ENCODE measurements around the gene PABPN1L.

The PABPN1L gene, protein sequence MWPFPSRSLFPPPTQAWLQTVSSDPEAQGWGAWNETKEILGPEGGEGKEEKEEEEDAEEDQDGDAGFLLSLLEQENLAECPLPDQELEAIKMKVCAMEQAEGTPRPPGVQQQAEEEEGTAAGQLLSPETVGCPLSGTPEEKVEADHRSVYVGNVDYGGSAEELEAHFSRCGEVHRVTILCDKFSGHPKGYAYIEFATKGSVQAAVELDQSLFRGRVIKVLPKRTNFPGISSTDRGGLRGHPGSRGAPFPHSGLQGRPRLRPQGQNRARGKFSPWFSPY

DNA sequence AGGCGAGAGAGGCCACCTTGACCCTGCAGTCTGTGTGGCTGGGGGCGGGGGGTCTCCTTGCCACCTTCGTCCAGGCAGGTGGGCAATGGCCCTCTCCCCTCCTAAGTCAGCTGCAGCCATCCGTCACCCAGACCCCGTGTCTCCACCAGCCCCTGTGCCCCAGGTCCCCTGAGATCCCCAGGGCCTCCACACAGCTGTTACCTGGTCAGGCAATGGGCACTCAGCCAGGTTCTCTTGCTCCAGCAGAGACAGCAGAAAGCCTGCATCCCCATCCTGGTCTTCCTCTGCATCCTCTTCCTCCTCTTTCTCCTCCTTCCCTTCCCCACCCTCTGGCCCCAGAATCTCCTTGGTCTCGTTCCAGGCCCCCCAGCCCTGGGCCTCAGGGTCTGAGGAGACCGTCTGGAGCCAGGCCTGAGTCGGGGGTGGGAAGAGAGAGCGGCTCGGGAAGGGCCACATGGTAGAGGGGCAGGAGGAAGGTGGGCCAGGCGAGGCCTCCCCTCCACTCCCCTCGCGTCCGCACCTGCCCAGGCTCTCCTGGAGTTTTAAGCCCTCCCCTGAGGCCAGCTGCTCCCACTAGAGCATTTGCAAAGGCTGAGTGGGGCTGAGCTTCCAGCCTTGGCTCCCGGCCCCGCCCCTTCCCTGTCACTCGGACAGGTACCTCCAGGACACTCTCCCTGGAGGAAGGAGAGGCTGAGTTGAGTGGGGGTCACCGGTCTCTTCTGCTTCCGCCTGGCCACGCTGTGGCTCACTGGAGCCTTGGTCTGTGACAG lies at the start of gene PABPN1L:
TSS of gene PABPN1L (minus strand) at position 510 of the 770 bp plus-strand sequence. CDS start at position 456, 54 bp downstream.
- no peak for DNase-seq (ENCODE audit: low read depth)

DNA sequence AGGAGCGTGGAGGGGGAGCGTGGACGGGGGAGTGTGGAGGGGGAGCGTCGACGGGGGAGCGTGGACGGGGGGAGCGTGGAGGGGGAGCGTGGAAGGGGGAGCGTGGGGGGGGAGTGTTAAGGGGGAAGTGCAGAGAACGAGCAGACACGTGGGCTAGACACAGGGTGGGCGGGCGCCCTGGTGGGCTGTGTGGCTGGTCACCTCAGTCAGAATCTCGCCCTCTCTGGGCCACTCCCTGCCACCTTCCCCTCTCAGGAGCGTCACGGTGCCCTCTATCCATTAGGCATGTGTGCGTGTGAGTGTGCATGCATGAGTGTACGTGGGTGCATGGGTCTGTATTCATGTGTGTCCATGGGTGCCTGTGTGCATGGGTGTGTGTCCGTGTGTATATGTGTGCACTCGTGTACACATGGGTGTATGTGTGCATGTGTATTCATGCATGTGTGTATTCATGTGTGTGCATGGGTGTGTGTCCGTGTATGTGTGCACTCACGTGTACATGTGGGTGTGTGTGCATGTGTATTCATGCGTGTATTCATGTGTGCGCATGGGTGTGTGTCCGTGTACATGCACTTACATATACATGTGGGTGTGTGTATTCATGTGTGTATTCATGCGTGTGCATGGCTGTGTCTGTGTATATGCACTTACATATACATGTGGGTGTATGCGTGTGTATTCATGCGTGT lies 49.3 kb upstream of the PABPN1L start:
- DNase-seq (ENCODE audit: low read depth), result no peak

DNA sequence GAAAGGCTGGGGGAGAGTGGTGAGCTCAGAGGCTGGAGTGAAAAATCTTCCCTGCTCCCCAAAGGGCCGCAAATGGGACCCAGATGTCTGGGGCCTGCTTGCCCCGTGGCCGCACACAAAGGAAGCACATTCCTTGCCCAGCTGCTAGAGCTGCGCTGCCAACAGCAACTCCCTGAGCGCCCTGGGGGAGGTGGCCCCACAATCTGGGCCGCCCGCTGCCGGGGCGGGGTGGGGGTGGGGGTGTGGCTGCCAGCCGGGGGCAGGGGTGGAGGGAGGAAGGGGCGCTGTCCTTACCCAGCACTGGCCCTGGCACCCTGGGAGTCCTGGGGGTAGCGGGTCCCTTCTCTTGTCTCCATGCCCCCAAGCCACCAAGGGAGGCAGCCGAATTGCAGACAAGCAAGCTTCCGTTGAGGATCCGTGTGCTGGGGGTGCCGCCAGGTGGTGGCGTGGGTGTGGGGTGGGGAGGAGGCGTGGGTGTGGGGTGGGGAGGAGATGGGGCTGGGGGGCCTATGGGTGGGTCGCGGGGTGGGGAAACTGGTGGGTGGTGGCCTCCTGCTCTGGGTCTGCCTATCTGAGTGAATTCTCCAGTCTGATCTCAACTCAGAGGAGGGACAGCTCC lies 48.4 kb upstream of the PABPN1L start:
- no peak for DNase-seq (ENCODE audit: low read depth)

DNA sequence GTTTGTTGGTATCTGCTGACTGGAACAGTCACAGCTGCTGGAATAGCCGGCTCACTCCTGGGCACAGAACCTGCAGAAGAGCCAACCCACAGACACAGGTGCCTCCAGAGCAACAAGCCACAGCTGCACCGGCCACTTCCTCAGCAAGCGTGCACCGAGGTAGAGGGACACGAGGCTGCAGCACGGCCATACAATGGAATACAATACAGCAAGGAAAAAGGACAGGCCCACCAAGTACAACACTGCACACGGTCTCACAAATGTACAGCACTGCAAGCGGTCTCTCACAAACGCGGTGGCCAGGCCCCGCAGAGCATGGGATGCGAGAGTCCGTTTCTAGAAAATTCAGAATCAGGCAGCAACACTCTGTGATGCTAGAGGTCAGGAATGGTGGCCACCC lies 47.4 kb upstream of the PABPN1L start:
- DNase-seq (ENCODE audit: low read depth), result no peak

DNA sequence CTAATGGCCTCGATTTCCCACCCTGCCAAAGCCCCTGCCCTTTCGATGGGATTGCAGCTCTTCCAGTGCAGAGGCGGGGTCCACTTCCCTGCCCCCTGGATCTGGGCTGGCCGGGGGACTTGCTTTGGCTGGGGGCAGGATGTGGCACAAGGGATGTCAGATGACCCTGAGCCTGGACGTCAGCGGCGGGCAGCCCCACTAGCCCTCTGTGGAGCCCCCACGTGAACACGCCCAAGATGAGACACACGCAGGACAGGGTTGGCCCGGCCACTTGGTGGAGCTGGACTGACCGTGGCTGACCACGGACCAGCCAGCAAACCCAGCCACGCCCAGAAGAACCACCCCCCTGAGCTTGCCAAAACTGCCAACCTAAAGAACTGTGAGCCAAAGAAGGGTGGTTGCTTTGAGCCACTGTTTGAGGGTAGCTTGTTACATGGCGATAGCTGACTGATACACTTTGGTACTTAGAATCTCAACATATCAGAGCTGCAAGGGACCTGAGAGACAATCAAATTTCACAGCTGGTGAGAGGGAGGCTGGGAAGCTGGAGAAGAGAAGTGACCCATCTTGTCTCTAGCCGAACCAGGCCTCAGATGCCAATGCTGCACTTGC lies 46.6 kb upstream of the PABPN1L start:
- no peak for DNase-seq (ENCODE audit: low read depth)

DNA sequence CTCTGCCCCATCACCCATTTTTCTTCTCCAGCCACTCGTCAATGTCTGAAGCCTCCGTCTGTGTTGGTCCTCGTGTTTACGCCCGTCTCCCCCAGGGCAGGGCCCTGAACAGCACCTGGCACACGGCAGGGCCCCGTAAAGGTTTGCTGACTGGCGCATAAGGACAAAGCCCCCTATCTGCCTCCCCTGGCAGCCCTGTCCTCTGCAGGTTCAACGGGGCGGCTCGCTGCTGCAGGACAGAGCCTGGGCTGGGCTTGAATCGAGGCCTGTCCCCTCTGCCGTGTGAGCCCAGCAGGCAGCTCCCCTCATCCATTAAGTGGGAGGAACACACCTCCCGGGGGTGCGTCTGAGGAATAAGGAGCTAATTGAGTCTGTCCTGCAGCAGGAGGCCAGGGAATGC lies 46.1 kb upstream of the PABPN1L start:
- DNase-seq (ENCODE audit: low read depth), result no peak

DNA sequence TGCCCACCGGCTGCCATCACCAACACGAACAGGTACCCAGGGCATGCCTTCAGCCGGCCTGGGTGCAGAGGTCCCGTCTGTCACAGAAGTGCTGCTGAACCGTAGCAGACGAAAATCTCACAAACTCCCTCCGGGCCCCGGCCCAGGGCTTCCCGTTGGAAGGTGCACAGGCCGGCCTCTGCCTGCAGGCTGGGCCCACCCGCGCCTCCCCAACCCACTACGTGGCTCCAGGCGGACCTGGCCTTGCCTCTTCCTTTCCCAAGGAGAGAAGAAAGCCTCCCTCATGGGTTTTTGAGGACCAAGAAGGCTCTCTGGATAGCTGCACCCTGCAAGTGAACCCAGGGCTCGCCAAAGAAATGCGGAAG lies 45.5 kb upstream of the PABPN1L start:
- DNase-seq (ENCODE audit: low read depth), result no peak

DNA sequence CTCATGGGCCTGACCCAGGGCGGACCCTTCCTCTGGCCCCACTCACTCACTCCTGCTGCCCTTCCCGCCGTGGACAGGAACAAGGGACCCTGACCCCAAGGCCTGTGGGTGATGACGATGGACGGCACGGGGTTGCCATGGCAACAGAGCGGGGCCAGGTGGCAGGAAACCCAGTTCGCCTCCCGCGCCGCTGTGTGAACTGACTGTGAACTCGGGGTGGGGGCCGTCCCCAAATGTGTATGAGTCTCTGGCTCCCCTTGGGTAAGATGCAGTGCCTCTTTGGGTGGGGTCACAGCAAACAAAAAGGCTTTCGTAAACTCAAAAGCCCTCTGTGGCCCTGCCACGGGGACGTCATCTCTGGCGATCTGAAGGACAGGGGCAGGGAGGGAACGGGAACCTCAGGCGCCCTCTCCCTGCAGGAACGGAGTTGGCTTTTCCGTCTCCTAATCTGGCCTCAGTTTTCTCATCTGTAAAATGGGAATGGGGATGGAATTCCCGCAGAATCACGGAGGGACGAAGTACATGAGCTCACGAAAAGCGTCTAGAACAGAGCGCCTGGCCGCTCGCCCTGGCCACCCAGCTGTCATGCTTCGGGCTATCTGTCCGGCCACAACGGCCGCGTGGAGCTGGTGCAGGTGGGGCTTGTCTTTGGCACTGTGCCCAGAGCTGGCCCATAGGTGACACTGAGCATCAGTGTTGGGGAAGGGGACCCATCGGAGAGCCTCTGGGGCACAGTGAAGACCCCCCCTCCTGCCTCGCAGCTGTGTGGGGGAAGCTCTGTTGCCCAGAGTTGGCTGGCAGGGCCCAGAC lies 44.9 kb upstream of the PABPN1L start:
- DNase-seq (ENCODE audit: low read depth), result no peak

DNA sequence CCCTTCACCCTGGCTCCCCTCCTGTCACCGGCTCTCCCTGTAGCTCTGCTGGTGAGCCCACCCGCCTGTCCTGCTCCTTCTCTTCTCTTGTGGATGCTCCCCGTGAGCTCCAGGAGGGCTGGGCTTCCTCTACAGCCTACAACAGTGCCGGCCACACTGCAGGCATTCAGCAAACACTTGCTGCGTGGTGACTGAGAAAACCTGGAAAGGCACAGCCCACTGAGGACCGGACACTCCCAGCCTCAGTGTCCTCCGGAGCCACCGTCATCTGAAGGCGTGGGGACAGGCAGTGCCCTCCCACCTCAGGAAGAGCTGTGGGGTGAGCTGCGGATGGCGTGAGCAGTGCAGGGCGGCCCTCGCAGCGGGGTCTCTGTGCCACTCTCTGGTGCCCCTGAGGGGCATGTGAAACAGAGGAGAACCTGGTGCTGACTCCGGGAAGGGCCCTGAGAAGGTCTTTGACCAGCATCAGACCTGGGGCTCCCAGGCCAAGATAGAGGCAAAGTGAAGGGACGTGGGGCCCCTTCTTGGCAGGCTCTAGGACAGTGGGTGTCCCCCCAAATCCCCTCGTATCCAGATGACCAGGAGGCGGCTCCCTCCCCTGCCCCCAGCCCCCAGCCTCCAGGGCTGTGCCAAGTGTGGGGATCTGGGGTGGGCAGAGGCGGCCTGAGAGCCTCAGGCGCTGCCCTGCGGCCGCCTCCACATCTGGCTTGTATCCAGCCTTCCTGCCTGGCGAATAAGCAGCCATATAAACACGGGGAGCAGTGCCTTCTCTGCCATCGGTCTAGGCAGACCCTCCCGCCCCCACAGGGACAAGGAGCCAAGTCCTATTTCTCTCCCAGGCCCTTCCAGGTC lies 44.0 kb upstream of the PABPN1L start:
- no peak for DNase-seq (ENCODE audit: low read depth)

DNA sequence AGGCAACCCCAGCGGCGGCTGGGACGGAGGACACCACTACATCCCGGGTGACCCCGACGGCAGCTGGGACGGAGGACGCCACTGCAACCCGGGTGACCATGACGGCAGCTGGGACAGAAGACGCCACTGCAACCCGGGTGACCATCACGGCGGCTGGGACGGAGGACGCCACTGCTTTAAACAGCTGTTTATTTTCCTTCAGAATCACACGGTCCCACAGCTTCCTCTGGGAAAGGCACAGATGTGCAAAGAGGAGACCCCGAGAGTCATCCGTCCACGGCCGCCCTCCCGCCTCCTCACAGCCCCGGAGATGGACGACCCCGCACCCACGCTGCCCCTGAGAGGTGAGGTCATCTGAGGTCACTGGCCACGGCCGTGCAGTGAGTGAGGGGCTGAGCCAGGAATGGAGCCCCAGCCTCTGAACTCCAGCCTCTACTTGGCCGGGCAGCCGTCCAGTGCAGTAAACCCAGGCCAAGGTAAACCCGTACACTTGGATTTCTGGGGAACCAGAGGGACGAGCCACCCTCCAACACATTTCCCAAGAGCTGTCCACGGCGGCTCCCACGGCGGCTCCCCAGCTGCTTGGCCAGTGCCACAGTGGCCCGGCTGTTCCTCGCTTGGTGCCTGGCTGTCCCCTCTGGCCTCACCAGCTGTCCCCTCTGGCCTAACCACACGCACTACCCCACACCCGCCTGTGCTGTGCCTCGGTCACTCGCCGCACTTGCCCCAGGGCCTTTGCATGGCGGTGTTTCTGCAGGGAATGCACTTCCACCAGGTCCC lies 43.2 kb upstream of the PABPN1L start:
- DNase-seq (ENCODE audit: low read depth), result no peak

DNA sequence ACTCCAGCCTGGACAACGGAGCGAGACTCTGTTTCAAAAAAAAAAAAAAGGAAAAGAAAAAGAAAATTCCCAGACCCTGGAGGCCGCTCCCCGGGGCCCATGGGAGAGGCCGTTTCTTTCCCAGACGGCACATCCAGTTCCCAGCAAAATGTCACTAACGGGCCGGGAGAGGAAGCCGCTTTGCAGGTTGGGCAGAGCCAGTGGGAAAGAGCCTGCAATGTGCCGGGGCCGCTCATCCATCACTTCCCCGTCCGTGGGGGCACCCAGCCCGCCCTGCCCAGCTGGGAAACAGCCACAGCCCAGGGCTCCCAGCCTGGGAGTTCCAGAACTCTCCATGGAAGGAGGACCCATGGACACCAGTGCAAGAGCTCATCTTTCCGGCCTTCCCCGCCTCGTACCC lies 41.8 kb upstream of the PABPN1L start:
- DNase-seq (ENCODE audit: low read depth), result no peak

DNA sequence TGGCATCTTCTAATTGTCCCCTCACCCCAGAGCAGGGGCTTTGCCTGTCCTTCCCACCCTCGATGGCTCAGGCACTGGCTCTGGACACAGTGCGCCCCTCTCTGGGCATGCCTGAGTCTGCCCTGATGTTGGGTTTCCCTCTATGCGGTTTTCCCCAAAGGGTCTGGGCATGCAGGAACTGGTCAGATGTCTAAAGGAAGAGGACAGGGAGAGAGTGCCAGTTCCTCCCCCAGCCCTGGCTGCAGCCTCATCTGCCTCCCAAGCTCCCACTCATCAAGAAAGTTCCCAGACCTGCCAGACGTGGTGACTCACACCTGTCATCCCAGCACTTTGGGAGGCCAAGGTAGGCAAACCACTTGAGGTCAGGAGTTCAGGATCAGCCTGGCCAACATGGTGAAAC lies 41.3 kb upstream of the PABPN1L start:
- no peak for DNase-seq (ENCODE audit: low read depth)

DNA sequence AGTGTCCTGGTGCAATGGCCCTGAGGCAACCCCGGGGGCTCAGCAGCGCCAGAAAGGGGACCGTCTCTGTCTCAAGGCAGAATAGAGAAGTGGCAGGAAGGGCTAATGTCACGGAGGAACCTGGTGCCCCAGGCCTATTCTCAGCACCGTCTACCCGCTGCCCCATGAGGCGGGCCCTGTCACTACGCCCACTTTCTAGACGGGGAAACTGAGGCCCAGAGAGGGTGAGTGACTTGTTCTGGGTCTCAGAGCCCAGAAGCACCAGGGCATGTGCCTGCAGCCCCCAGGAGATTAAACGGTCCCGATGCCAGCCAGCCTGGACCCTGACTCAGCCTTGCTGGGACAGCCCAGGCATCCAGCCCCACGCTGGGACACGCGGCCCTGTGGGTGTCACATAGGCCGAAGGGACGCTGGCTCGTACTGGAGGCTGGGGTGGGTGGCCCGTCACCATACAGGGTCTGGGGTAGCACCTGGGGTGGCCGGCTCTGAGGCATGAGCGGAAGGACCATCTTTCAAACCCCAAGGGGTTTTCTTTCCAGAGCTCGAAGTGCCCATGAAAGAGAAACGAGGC lies 40.2 kb upstream of the PABPN1L start:
- no peak for DNase-seq (ENCODE audit: low read depth)

DNA sequence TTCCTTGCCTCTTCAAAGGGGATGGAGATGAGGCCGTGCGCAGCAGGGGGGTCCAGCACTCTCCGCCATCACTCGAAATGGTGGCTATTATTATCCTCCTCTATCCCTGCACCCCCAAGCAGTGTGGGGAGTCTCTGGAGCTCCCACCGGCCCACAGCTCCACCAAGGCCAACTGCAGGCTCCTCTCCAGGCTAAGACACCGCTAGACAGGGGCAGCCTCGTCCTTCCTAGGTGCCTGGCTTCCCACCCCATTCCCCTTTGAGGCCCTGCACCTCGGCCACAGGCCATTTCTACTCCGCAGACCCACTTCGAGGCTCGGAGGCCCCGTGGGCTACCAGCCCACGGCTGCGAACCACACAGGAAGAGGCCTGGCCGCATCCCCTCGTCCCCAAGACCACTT lies 39.6 kb upstream of the PABPN1L start:
- DNase-seq (ENCODE audit: low read depth), result no peak

DNA sequence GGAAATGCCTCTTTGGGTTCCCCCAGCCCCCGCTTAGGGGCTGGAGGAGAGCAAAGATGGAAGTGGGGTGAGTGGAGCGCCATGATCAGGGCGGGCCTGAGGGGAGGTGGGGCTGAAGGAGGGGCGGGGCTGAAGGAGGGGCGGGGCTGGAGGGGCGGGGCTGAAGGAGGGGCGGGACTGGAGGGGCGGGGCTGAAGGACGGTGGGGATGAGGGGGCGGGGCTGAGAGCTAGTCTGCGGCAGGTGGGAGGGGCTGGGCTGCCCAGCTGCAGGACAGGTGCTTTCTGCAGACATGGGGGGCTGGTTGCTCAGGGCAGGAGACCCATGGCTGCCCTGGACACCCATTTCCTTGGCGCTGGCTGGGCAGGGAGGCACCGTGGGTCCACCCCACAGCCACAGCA lies 39.1 kb upstream of the PABPN1L start:
- DNase-seq (ENCODE audit: low read depth), result no peak

DNA sequence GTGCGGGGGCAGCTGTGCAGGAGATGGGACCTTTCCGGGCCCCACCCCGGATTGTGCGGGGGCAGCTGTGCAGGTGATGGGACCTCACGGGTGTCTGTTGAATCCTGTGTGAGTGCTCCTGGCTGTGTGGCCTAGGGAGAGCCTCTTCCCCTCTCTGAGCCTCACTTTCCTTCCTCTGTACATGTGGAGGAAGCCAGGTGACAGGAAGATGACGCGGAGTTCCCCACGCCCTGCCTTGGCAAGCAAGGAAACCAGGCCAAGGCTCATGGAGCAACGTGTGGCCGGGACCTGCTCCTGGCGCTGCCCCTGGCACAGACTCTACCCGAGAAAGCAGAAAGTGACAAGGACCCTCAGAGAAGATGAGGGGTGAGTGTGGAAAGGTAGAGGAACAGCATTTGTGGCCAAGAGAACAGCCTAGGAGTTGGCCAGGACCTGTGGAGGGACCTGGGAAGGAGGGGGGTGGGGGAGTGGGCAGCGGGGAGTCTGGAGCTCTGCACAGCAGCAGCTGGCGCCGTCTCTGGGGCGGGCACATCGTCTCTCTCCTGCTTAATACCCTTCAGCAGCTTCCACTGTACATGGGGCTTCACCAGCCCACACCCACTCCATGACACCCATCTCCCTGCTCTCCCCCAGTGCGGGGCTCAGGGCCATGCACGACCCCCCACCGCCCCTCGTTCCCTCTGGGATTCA lies 38.4 kb upstream of the PABPN1L start:
- DNase-seq (ENCODE audit: low read depth), result no peak

DNA sequence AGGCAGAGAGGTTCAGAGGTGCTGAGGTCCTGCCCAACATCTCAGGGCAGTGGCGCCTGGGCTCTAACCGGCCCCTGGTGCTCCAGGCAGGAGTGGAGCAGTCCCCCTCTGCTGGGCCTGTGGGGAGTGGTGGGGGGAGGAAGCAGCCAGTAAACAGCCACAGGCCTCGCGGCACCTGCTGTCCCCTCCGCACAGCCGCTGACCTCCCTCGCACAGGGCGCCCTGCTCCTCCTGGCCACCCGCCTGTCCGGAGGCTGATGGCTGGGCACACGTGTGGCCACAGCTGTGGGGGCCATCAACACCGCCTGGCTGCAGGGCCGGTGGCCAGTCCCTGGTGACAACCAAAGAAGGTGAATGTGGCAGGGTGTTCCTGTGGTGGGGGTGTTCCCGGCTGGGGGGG lies 36.8 kb upstream of the PABPN1L start:
- no peak for DNase-seq (ENCODE audit: low read depth)

DNA sequence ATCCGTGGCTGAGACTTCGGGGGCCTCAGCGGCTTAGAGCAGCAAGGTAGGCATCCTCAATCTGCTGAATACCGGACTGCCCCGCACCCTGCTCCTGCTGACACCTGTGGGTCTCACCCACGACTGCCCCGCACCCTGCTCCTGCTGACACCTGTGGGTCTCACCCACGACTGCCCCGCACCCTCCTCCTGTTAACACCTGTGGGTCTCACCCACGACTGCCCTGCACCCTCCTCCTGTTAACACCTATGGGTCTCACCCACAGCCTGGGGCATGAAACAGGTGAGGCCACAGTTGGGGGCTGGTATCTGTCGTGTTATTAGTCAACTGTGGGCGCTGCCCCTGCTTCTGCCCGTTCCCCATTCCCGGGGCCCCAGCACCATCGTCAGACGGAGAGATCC lies 36.3 kb upstream of the PABPN1L start:
- DNase-seq (ENCODE audit: low read depth), result no peak
